GM18870 (cell line): ENCODE results near the gene IL2RA.
"Not testable (repeated sequence)": the region's sequence is repeated elsewhere in the genome, so short reads cannot be mapped to it uniquely, and the experiment has no call there.

Source experiments
- ATAC-seq: cut with Tn5 transposase; IDR thresholded peaks from one replicate; pipeline ENCODE4 v1.9.1; 2021; ENCODE audit warnings: moderate library complexity; ENCODE audit not compliant: unreplicated experiment

IL2RA gene

GRCh38 chr10:6044060-6044459 lies 18.1 kb downstream of the IL2RA start:
- ATAC-seq = no peak

GRCh38 chr10:6043377-6043776 lies 18.8 kb downstream of the IL2RA start:
- ATAC-seq = not testable (repeated sequence)

DNA sequence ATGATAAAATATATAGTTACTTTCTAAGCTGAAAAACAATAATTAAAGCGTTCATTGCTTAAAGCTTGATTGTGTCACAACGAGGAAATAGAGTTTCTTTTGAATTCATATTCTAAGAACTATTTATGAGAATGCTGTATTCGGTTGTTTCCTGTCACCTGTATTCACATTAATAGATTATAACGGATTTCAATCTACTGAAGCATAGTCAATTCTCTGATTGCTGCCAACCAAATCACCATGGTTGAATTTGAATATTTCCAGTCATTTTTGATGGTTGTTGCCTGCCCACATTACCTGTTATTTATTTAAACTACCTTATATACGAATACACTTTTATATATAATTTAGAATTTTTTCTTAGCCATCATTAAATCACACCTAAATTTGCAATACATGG lies 22.0 kb downstream of the IL2RA start:
- ATAC-seq = no peak

DNA sequence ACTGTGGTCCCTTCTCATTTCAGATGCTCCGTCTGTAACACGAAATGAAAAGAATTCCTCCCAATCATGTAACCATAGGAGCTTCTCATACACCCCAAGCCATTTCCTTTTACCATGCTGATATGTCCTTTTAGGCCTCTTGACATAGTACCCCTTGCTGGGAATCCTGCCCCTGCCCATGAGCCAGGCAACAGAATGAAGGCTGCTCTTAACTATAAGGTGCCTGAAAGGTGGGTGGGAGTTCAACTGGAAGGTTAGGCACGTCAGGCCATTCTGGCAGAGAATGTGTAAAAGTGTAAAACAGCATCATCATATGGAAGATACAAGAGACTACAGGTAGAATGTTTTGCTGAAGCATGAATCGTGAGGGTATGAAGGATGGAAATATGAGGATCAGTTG lies 22.5 kb downstream of the IL2RA start:
- ATAC-seq = no peak

- ATAC-seq = no peak
These were observed 24.0 kb downstream of the IL2RA start for GRCh38 chr10:6038071-6038631.

GRCh38 chr10:6037422-6037821 lies 24.7 kb downstream of the IL2RA start:
- no peak for ATAC-seq

DNA sequence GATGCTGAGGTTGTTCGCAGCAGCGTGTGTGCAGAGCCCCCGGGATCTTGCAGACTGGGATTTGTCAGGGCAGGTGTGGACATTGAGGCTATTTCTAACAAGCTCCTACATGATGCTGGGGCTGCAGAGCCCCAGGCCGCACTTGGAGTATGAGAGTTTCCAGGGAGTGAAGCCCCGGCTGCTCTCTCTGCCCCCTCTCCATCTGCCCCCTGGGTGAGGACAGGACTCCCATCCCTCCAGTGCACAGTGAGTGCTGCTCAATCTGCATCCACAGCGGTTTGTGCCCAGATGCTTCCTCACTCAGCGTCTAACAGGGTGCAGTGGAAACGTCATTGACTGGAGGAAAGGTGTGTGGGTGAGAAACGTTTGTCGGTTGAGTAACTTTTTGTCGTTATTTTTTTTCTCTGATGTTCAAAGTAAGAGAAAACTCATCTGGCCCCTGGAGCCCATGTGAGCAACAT lies 25.3 kb downstream of the IL2RA start:
- no peak for ATAC-seq

- ATAC-seq = no peak
These were observed 26.1 kb downstream of the IL2RA start for GRCh38 chr10:6035931-6036575.

DNA sequence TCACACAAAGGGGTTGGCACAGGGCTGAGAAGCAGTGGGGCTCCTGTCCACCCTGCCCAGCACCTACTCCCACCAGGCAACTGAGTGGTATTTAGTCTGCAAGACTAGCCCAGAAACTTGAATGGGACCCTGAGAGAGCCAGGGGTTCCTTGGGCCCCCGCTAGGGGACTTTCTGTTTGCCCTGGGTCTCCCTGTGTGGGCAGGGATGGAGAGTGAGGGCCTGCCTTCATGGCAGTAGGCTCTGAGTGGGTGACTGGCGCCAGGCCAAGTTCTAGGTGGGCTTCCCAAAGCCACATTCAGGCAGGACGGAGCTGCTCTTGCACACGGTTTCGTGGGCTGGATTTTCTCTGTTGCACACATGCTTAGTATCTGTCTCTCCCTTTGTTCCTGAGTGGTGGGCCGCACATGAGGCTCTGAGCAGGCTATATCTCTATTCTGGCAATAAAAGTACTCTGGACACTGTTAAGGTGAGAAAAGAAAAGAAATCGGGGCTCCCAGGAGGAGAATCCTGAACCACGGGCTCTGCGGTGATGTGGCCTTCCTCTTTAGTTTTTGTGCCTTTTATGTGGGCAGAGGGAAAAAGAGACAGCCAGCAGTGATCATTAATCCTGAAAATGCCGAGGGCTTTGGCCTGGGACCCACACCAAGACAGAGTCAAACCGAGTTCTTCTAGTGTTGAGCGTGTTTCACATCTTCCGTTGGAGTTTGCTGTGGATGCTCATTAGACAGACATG lies 26.9 kb downstream of the IL2RA start:
- no peak for ATAC-seq

- ATAC-seq = no peak
These were observed 27.8 kb downstream of the IL2RA start for GRCh38 chr10:6034371-6034770.

DNA sequence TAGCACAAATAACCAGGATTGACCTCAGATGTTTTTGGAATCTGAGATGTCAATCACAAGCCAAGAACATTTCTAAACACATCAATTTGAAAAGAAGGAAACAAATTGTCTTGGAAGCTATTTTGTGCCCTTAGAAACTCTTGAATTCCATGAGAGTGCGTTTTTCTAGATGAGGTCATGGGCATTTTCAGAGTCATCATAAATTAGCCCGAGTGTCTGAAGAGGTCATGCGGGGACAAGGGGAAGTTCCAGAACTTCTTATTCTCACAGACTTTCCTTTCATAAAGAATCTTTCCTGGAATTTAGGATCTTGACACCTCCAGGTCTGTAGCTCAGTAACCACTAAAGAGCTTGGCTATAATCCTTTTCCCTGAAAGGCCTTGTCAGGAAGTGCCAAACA lies 28.2 kb downstream of the IL2RA start:
- ATAC-seq = no peak

GRCh38 chr10:6030940-6031339 lies 31.2 kb downstream of the IL2RA start:
- ATAC-seq = no peak

DNA sequence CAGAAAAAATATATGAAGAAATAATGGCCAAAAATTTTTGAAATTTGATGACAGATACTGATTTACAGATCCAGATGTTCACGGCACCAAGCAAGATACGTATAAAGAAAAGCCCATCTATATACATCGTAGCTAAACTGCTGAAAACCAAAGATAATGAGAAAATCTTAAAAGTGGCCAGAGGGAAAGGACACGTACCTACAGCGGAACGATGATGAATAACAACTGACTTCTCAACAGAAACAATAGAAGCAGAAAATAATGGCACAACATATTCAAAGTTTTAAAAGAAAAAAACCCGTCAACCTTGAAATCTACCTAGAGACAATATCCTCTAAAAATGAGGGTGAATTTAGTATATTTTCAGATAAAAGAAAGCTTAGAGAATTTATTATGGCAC lies 31.9 kb downstream of the IL2RA start:
- ATAC-seq = no peak

GRCh38 chr10:6027929-6028328 lies 34.2 kb downstream of the IL2RA start:
- ATAC-seq = no peak

DNA sequence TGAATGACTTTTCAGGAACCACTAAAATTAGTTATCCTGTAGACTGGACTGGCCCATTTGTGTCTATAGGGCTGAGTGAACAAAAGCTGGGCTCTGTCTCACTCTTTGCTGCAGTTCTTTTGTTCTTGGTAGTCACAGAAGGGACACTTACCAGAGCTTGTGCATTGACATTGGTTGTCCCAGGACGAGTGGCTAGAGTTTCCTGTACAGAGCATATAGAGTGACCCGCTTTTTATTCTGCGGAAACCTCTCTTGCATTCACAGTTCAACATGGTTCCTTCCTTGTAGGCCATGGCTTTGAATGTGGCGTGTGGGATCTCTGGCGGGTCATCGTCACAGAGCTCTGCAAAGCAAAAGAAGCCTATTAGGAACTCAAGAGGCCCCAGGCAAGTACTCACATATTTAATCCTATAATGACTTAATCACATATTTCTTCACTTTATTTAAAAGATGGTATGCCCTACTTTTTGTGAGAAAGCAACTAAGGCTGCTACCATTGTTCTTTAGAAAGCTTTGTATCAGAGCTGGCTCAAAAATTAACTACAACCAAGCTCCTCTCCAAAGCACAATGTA lies 36.4 kb downstream of the IL2RA start:
- no peak for ATAC-seq

DNA sequence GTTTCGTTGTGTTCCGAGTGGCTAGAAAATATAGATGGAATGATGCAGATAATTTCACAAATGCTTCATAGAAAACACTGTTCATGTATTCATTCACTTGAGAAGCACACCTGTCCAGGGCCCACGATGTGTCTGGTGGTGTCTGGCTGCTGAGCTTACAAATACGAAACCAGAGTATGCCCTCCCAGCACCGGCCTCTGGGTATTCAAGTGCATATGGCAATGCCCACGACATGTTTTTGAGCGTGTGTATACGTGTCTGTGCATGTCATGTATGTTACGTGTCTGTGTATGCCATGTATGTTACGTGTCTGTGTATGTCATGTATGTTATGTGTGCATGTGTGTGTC lies 37.9 kb downstream of the IL2RA start:
- ATAC-seq = no peak

DNA sequence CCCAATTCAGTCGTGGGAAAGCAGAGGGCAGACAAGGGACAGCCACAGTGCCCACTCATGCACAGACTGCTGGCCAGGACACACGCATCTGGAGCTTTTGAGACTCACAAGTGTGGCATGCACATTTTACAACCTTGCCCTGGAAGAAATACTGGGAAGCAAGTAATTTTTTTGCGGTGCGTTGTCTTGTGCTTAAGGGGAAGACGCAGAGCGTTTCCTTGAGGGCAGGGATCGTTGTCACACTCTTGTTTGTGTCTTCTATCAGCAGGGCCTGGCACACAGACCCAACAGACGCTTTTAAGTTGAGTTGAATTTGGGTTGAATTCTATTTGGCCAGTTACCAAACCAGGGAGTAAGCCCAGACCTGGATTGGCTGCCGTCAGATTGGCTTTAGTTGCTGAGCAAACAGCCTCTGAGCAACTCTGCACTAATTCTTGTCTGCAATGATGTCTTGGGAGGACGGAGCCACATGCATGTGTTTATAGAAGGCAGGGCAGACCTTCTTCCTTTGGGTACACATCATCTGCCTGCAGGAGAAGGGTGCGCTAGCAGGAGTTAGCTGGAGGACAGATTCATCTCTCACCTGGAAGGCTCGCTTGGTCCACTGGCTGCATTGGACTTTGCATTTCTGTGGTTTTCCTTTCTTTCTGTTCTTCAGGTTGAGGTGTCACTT lies 38.4 kb downstream of the IL2RA start:
- no peak for ATAC-seq

DNA sequence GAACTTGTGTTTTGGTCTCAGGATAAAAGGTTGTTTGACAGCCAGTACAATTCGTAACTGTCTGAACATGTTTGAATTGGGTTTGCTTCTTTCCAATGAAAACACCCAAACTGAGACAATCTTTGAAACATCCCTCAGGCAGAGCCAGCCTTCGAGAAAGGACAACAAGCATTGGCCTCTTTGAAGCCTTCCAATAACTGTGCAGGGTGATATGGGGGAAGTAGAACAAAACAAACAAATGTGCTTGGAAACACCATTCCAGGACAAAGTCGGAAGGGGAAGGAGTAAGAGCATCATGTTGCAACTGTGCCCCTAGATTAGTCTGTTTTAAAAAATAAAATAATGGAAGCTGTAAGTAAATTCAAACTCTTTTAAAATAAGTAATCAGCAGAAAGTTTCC lies 39.5 kb downstream of the IL2RA start:
- no peak for ATAC-seq

GRCh38 chr10:6020826-6021225 lies 41.3 kb downstream of the IL2RA start:
- ATAC-seq = no peak

GRCh38 chr10:6019796-6020195 lies 42.4 kb downstream of the IL2RA start:
- ATAC-seq = no peak

DNA sequence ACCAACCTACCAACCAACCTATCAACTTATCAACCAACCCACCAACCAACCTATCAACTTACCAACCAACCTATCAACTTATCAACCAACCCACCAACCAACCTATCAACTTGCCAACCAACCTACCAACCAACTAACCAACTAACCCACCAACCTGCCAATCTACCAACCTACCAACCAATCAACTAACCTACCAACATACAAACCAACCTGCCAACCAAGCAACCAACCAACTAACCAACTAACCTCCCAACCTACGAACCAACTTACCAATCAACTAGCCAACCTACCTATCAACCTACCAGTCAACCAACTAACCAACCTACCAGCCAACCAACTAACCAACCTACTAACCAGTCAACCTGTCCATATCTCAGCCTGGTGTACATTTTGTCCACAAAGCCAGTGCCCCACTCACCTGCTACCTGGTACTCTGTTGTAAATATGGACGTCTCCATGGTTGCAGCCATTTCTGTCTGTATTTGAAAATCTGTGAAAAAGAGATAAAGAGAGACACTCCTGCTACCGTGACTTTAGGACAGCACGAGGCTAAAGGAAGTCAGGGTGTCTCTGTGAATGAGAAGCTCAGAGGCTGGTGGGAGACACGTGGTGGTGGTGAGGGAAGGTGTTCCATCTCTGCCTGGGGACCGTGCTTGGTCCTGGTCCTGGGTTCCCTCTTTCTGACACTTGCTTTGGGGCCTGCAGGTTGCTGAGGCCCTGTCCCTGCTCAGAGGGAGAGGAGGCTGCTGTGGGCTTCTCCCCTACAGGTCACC lies 43.0 kb downstream of the IL2RA start:
- ATAC-seq = no peak
